Motor neuron (in vitro differentiated cells): Measurements from ENCODE around the gene PGP. TPM values are rescaled to one million over a fixed set of nuclear protein-coding genes. Genes with fewer than 3 reads are reported as not detected.

Experiments used
- ATAC-seq, 8 experiments: fragments of 200-7000 bp; cut with Tn5 transposase; replicated peaks in 6 of 8; 2 replicates each; pipeline ENCODE4 v1.8.0; 2021; ENCODE audit warnings: mild to moderate bottlenecking in 8 of 8, moderate library complexity in 8 of 8
- H3K27ac ChIP-seq, 2 donors: fragments of 250-450 bp; sonication (Bioruptor Pico); 2 replicates each; pipeline ENCODE4 v1.9.0; 2021; ENCODE audit warnings: antibody characterized with exemption in 2 of 2, mild to moderate bottlenecking in 2 of 2, moderate library complexity in 1 of 2
- H3K4me1 ChIP-seq, 2 donors: fragments of 250-450 bp; sonication (Bioruptor Pico); replicated peaks in 1 of 2; 2 replicates each; pipeline ENCODE4 v1.6.1; 2021; ENCODE audit warnings: antibody characterized with exemption in 2 of 2, mild to moderate bottlenecking in 2 of 2, moderate library complexity in 1 of 2
- H3K4me3 ChIP-seq, 5 donors: fragments of 250-450 bp; sonication (Bioruptor Pico); 2 replicates each; pipeline ENCODE4 v1.9.0; 2021; ENCODE audit warnings: antibody characterized with exemption in 5 of 5, mild to moderate bottlenecking in 5 of 5, moderate library complexity in 4 of 5
- WGBS, 10 experiments: fragments of 450-650 bp; shearing (Covaris generic); methylation state at CpG; one replicate each; pipeline ENCODE4 v1.0.0; 2022; 5-methylcytosine and 5-hydroxymethylcytosine counted together
- in situ Hi-C, 9 experiments: fragments of 400-800 bp; cut with MboI; loops; one replicate each; pipeline ENCODE4 v1.15.0; 2021; ENCODE audit warnings: low sequenced_read_pairs in 9 of 9, low pct_unique_long_range_greater_than_20kb in 2 of 9; ENCODE audit not compliant: unreplicated experiment in 9 of 9
- total RNA-seq, 8 experiments: library from RNA; unstranded; fragments of 300-600 nt; gene quantifications; 2 replicates each; pipeline versions ENCODE4 v1.2.3 to v1.2.4, GENCODE V29; 2022

Gene PGP
- total RNA-seq, 8 experiments from 2014 or later, result 6.5 to 14.9 (median 9.9) TPM

- no peak overlapping the region for H3K4me3 ChIP-seq
- 81 to 100% (median 93%) methylated on average over 1 to 5 of the region's 6 CpGs; no CpG with 5 or more reads in 5 of the 10 experiments for WGBS, 10 experiments
- H3K4me1 ChIP-seq, result peaks cover 10 to 11% of the 10 kb centered on the region in 2 donors
- in situ Hi-C loops, result no loop called here
- no peak for ATAC-seq
- H3K27ac ChIP-seq, result no peak overlapping the region
Observed at GRCh38 chr16:2226918-2227317, 12.3 kb upstream of the PGP start.

GRCh38 chr16:2226245-2226793 lies 11.7 kb upstream of the PGP start:
- ATAC-seq, result no peak
- in situ Hi-C loops, result no loop called here
- H3K27ac ChIP-seq, result no peak overlapping the region
- peaks cover 10 to 11% of the 10 kb centered on the region in 2 donors for H3K4me1 ChIP-seq
- 76 to 96% (median 85%) methylated on average over 1 to 4 of the region's 9 CpGs; no CpG with 5 or more reads in 4 of the 10 experiments for WGBS, 10 experiments
- H3K4me3 ChIP-seq, result no peak overlapping the region

GRCh38 chr16:2223942-2224486 lies 9.4 kb upstream of the PGP start:
- Histone ChIP-seq H3K27ac (peak overlapping the region; percentile 80 to 91), H3K4me1 (peaks cover 10 to 11% of the 10 kb centered on the region in 2 donors), H3K4me3 (peak overlapping the region; percentile 70 to 92 (median 77))
- ATAC-seq, result peak in 3 of 8 experiments; percentile 23 to 45 (median 36)
- in situ Hi-C loops, result no loop called here
- WGBS, 10 experiments, result 0 to 31% (median 13%) methylated on average over 2 to 6 of the region's 22 CpGs; no CpG with 5 or more reads in 6 of the 10 experiments

- Histone ChIP-seq H3K27ac (peak within 1 kb of the TSS; percentile 80 to 91), H3K4me3 (peak within 1 kb of the TSS; percentile 70 to 92 (median 77)), H3K4me1 (peaks cover 10 to 11% of the 10 kb centered on the region in 2 donors)
- in situ Hi-C loops, result no loop called here
- 0 to 2% methylated on average over 5 to 13 of the region's 82 CpGs; no CpG with 5 or more reads in 8 of the 10 experiments for WGBS, 10 experiments
- peak; percentile 93 to 98 (median 96) for ATAC-seq
Observed at GRCh38 chr16:2223221-2223941, 8.7 kb upstream of the PGP start, which contains the start of gene E4F1. Gene E4F1, plus strand, starts transcription at chr16:2223591. Its CDS starts 23 bp downstream, at chr16:2223614.

GRCh38 chr16:2216330-2216729 lies 1.7 kb upstream of the PGP start:
- ATAC-seq, result no peak
- in situ Hi-C loops, result no loop called here
- WGBS, 10 experiments, result 82 to 100% (median 92%) methylated on average over 1 to 4 of the region's 4 CpGs; no CpG with 5 or more reads in 5 of the 10 experiments
- peaks cover 14 to 17% of the 10 kb centered on the region in 2 donors for H3K4me1 ChIP-seq
- H3K27ac ChIP-seq, result peak overlapping the region in 1 of 2 donors; percentile 91
- H3K4me3 ChIP-seq, result no peak overlapping the region

- ATAC-seq, result peak in 3 of 8 experiments; percentile 0 to 1 (median 1)
- peak overlapping the region; percentile 58 to 70 for H3K27ac ChIP-seq
- 0 to 8% (median 3%) methylated on average over 3 to 33 of the region's 98 CpGs; no CpG with 5 or more reads in 5 of the 10 experiments for WGBS, 10 experiments
- peak overlapping the region; percentile 49 to 82 (median 54) for H3K4me3 ChIP-seq
- in situ Hi-C loops, result no loop called here
- H3K4me1 ChIP-seq, result peaks cover 14 to 17% of the 10 kb centered on the region in 2 donors
Observed at GRCh38 chr16:2213817-2214718, 572 bp downstream of the PGP start.

- in situ Hi-C loops, result no loop called here
- WGBS, 10 experiments, result 10 to 100% (median 75%) methylated on average over 1 to 7 of the region's 19 CpGs; no CpG with 5 or more reads in 1 of the 10 experiments
- H3K27ac ChIP-seq, result no peak overlapping the region
- peaks cover 14 to 17% of the 10 kb centered on the region in 2 donors for H3K4me1 ChIP-seq
- H3K4me3 ChIP-seq, result peak overlapping the region; percentile 49 to 82 (median 54)
- no peak for ATAC-seq
Observed at GRCh38 chr16:2212362-2213324, 2.0 kb downstream of the PGP start.

- H3K4me3 ChIP-seq, result no peak overlapping the region
- H3K27ac ChIP-seq, result no peak overlapping the region
- H3K4me1 ChIP-seq, result peaks cover 14 to 17% of the 10 kb centered on the region in 2 donors
- in situ Hi-C loops, result no loop called here
- no peak for ATAC-seq
- 40 to 100% (median 80%) methylated on average over 1 to 4 of the region's 11 CpGs; no CpG with 5 or more reads in 4 of the 10 experiments for WGBS, 10 experiments
Observed at GRCh38 chr16:2211923-2212347, 2.7 kb downstream of the PGP start.

- no peak for ATAC-seq
- Histone ChIP-seq H3K4me1 (peaks cover 20 to 21% of the 10 kb centered on the region in 2 donors), H3K4me3 (no peak within 1 kb of the TSS), H3K27ac (no peak within 1 kb of the TSS)
- WGBS, 10 experiments, result 60 to 69% methylated on average over 2 to 6 of the region's 24 CpGs; no CpG with 5 or more reads in 8 of the 10 experiments
- in situ Hi-C loops, result no loop called here
Observed at GRCh38 chr16:2210386-2211365, 4.0 kb downstream of the PGP start, which contains the start of gene BRICD5. Gene BRICD5, minus strand, starts transcription at chr16:2210863. Its CDS starts 30 bp downstream, at chr16:2210833.

GRCh38 chr16:2210009-2210332 lies 4.7 kb downstream of the PGP start:
- H3K4me3 ChIP-seq, result no peak overlapping the region
- no peak for ATAC-seq
- WGBS, 10 experiments, result 95% methylated on average over 4 of the region's 17 CpGs; no CpG with 5 or more reads in 9 of the 10 experiments
- peaks cover 19 to 21% of the 10 kb centered on the region in 2 donors for H3K4me1 ChIP-seq
- H3K27ac ChIP-seq, result no peak overlapping the region
- in situ Hi-C loops, result no loop called here
